AG09309 (cell line): ENCODE results near the gene TPPP3.

ENCODE experiments used
- DNase-seq: peaks from one replicate; pipeline ENCODE4 v3.0.0-alpha.2; 2010; ENCODE audit warnings: low read depth
- H3K4me3 ChIP-seq: 2 replicates; pipeline ENCODE4 v1.5.1; 2011; ENCODE audit warnings: mild to moderate bottlenecking, low read depth, low read length, moderate library complexity; ENCODE audit not compliant: control insufficient read depth
- CTCF ChIP-seq: IDR thresholded peaks from 2 replicates; pipeline ENCODE4 v1.5.1; 2011; ENCODE audit warnings: mild to moderate bottlenecking, low read depth, low read length, inconsistent platforms; ENCODE audit not compliant: insufficient read depth, control insufficient read depth; ENCODE audit errors: missing control alignments

Gene TPPP3

GRCh38 chr16:67426022-67426421 lies 32.7 kb upstream of the TPPP3 start:
- no peak for TF ChIP-seq CTCF
- H3K4me3 ChIP-seq = no peak overlapping the region
- no peak for DNase-seq

DNA sequence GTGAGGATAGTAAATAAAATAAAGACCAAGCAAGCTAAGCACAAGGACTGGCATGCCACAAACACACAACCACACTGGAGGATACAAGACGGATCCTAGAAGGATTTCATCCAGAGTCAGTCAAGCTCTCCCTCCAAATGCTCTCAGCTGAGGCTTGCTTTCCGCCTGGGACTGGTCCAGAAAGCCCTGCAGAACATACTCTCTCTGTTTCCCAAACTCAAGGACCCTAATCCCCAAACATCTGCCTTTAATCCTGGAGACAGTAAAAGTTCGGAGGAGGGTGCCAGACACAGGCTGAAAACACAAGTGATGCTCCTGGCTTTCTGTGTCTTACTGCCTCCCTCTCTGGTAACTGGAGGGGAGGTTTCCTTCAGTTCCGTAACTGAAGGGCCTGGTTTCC lies 32.3 kb upstream of the TPPP3 start:
- H3K4me3 ChIP-seq = no peak overlapping the region
- no peak for TF ChIP-seq CTCF
- DNase-seq = no peak

DNA sequence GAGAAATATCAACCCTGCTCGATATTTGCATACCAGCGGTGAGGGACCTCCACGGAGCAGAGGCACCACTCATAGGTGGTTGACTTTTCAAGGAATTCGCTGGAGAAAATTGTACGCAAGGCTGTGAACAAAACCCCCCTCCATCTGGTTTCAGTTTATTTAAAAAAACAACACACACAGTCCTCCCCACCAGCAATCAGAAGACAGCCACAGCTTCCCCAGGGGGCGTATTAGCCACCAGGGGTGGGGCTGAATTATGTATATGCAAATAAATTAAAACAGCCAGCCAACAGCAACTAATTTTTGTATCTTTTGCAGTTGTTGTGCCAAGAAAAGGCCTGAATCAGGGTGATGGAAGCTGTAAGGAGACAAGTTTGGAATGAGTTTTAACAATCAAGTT lies 31.8 kb upstream of the TPPP3 start:
- TF ChIP-seq CTCF = no peak
- no peak overlapping the region for H3K4me3 ChIP-seq
- no peak for DNase-seq

GRCh38 chr16:67424261-67424615 lies 30.9 kb upstream of the TPPP3 start:
- H3K4me3 ChIP-seq = no peak overlapping the region
- TF ChIP-seq CTCF = no peak
- no peak for DNase-seq

GRCh38 chr16:67423611-67424260 lies 30.4 kb upstream of the TPPP3 start:
- no peak for TF ChIP-seq CTCF
- no peak for DNase-seq
- no peak overlapping the region for H3K4me3 ChIP-seq

DNA sequence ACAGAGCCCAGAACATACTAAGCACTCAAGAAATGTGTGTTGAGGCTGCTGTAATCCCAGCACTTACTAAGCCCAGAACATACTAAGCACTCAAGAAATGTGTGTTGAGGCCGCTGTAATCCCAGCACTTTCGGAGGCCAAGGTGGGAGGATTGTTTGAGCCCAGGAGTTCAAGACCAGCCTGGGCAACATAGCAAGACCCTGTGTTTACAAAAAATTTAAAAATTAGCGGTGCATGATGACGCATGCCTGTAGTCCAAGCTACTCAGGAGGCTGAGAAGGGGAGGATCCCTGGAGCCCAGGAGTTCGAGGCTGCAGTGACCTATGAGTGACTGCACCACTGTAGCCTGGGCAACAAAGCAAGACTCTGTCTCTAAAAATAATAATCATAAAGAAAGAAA lies 29.7 kb upstream of the TPPP3 start:
- no peak overlapping the region for H3K4me3 ChIP-seq
- DNase-seq = no peak
- no peak for TF ChIP-seq CTCF

GRCh38 chr16:67421030-67421429 lies 27.7 kb upstream of the TPPP3 start:
- no peak for DNase-seq
- no peak for TF ChIP-seq CTCF
- no peak overlapping the region for H3K4me3 ChIP-seq
